Right renal cortex interstitium (tissue), 3 donors: ENCODE data around the gene SLC35D3. TPM values are rescaled to one million over a fixed set of nuclear protein-coding genes. Genes with fewer than 3 reads are reported as not detected.
"Not testable (repeated sequence)": the region's sequence is repeated elsewhere in the genome, so short reads cannot be mapped to it uniquely, and the experiment has no call there.

Source experiments
- DNase-seq, 3 donors: peaks; one replicate each; pipeline ENCODE4 v3.0.0-alpha.2; 2013; ENCODE audit warnings: low read depth in 3 of 3, low spot score in 2 of 3
- polyA plus RNA-seq, 3 donors: library from polyadenylated mRNA; unstranded; fragments of 120-200 nt; gene quantifications; one replicate each; pipeline ENCODE4 v1.2.1, GENCODE V29; 2013; ENCODE audit not compliant: insufficient read length in 3 of 3

Gene SLC35D3
- polyA plus RNA-seq, 3 donors = 0.08 to 0.11 TPM; not detected in 1

DNA sequence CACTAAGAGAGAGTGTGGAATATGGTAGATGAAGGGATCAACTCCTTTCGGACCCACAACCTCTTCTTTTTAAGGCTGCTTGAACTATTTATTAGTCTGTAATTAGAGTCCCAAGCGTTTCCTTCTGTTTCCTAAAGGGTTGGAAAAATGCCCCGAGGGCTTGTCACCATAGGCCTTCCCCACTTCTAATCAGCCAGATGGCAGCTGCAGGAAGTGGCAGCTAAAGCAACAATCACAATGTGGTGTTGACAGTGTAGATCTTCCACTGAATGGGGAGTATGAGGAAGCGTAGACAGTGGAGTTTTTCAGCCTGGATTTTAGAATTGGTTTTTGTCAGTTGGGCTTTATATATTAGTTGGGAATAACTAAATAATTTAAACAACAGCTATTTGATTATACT, 40.6 kb downstream of the SLC35D3 start:
- DNase-seq = no peak

DNA sequence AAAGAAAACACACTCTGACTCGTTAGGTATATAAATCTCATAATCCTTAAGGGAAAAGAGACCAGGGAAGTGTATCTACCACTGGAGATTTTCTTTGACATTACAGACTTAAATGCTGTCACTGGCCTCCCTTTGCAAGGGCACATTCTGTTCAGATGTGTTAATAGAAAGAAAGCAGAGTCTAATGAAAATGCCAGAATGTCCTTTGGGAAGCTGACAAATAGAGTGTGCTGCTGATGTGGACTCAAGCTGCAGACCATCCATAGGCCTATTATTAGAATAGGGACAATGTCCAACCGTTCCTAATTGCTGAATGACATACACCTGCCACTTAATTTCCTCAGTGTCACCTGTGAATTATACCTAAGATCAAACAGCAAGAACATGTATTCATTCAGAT, 41.2 kb downstream of the SLC35D3 start:
- DNase-seq = no peak

DNA sequence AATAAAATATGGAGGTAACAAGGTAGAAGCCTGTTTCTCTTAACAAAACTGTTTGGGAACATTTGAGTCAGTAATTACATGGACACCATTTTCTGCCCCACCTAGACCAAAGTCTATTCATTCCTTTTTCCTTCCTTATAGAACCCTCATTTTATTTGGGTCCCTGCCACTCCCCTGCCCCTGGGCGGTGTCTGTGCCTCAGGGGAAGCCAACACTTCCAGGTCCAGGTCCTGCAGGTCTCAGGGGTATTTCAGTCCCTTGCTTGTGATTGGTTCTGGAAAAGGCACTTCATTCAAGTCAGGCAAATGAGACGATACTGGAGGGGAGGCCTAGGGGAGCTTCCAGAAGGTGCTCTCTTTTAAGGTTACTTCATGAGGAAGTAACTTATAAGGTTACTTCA, 42.3 kb downstream of the SLC35D3 start:
- DNase-seq = no peak

DNA sequence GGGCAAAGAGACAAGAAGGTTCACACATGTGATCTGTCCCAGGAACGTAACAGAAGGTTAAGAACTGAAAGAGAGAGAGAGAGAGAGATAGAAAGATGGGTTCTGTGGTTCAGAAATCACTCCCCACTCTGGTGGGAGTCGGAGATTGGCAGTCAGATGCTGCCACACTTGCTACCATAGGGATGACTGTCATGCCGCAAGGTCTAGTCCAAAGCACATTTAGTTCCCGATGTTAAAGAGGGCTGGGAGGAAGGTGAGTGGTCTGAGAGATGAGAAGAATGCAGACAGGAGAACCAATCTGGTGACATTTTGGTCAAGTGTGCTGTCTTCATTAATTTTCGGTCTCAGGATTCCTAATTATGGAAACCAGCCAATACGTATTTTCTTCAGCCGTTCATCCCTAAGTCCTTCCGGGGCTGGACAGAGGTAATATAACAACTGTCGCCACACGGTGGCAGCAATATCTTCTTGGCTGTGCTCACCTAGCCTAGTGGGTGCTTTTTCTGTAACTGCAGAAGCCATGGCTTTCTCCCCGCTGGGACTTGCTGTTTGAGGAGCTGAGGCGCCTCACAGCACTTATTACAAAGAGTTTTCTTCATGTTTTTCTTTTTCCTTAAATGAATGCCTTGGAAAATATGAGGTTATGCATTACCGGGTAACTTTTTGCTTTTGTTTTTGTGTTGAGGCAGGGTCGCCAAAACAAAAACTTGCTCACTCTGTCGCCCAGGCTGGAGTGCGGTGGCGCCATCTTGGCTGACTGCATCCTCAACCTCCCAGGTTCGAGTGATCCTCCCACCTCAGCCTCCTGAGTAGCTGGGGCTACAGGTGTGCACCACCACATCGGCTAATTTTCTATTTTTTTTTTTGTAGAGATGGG, 46.0 kb downstream of the SLC35D3 start:
- DNase-seq = peak in 1 of 3 donors; percentile 47

DNA sequence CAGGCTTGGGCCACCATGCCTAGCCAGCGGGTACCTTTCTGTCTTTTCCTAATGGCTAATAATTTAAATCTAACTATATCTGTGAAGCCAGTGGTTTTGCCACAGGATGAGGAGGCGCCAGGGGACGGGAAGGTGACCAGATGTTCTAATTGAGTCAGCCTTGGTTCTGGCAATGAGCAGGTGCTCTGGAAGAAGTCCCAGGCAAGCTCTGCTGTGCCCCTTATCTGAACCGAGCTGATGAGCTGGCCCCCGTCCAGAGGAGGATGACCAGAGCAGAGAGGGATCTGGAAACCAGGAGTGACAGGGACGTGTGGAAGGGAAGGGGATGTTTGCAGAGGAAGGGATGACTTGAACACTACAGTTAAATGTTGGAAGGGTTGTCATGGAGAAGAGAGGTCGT, 46.7 kb downstream of the SLC35D3 start:
- no peak for DNase-seq

DNA sequence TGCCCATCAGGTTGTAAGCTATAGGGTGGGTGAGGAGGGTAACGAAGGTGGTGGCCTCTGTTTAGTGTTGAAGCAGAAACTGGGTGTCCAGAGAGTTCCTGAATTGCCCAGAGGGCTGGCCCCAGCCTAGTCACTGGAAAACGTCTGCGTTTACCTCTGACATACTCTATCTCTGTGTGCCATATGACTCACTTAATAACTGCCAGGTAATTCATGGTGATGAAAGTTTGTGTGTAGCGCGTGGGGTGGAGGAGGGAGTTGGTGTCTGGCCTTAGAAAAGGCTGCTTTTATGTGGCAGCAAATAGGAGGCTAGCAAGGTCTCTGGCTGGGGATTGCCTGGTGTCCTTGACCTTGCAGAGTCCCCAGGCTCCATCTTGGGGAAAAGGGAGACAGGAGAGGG, 47.3 kb downstream of the SLC35D3 start:
- DNase-seq = no peak

DNA sequence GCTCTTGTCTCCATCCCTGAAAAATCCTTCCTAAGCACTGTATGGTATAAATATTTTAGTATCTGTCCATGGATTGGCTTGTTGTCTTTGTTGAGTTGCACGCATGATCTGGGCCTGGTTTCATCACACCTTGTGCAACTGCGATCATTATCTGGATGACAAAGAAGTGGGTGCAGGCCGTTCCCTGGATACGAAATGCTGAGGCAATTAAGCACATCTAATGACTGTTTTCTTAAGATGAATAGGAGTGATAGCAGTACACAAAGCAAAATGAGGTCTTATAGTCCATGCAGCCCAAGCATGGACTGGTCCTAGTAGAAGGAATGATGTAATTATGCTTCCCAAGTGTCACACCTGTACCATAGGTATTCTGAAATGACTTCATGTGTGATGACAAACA, 47.8 kb downstream of the SLC35D3 start:
- DNase-seq = no peak

DNA sequence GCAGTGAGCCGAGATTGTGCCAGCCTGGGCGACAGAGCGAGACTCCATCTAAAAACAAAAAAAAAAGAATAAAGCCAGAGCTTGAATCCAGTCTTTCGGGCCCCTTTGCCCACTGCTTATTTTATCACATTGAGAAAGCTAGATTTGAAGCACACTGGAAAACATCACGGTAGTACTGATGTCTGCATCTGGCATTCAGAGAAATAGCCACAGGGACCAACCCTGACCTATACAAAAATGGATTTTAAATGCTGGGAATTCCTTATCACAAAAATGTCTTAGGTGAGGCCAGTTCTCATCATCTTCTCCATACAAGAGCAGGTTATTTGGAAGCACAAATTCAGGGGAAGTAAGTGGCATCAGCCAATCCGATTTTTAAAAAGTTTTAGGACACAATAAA, 49.5 kb downstream of the SLC35D3 start:
- no peak for DNase-seq

DNA sequence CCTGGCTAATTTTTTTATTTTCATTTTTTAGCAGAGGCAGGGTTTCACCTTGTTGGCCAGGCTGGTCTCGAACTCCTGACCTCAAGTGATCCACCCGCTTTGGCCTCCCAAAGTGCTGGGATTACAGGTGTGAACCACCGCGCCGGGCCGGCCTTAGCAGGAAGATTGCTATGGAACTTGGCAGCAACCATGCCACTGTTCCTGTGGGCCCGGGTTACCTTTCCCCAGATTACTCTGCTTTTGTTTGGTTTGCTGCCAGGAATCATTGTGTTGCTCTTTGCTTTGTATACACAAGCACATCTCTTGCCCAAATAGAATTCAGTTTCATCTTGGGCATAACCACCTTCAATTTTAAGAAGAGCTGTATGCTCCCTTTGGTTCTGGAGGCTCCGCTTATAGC, 51.7 kb downstream of the SLC35D3 start:
- DNase-seq = not testable (repeated sequence)

Other genes with a start within 250 kb of the SLC35D3 start
- 1 to 10 TPM; 6.1 to 6.5 (median 6.2) TPM for gene MAP3K5, start 129.8 kb upstream of the SLC35D3 start, polyA plus RNA-seq
- 10 to 100 TPM; 13.8 to 16.7 (median 14.1) TPM for gene PEX7, start 99.7 kb upstream of the SLC35D3 start, polyA plus RNA-seq
- 1 to 10 TPM; 1.4 to 1.9 (median 1.7) TPM for gene IL20RA, start 122.7 kb downstream of the SLC35D3 start, polyA plus RNA-seq